ENCODE measurements around the gene LRP4. TPM values are rescaled to one million over a fixed set of nuclear protein-coding genes. Genes with fewer than 3 reads are reported as not detected.

Gene LRP4
- total RNA-seq, 6 experiments from 2014 or later, result 0.43 to 1.2 (median 0.84) TPM

DNA sequence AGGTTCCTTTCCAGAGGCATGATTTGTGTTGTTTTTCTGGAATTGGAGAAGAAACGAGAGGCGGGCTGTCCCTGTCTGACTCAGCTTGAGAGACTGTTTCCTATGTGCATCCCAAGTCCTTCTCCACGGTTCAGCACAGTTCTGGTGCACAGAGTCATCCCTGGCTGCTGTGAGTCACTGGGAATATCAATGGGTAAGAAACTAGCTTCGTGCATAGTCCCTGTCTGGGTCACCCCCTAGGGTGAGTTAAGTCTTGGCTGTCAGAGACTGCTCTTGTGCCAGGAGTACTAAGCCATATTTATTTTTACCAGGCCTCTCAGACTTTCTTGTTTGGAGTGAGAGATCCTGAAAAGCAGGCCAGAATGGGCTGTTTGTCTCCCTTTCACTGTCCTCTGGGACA is 2.4 kb upstream of the LRP4 start:
- Histone ChIP-seq H3K4me1 (peaks cover 0 to 13% (median 0%) of the 10 kb centered on the region in 4 donors), H3K27ac (no peak overlapping the region), H3K9me3 (no peaks in the 10 kb centered on the region), H3K4me3 (no peak overlapping the region), H3K36me3 (no peaks in the 10 kb centered on the region), H3K27me3 (peaks cover 0 to 8% of the 10 kb centered on the region in 2 donors)
- intact Hi-C loops (cut with DNase I), result no loop called here
- 40% methylated on average over 1 of the region's 4 CpGs for WGBS (ENCODE audit: insufficient coverage, low coverage, low lambda C conversion rate, missing lambda C conversion rate)
- TF ChIP-seq, protein P1, sequence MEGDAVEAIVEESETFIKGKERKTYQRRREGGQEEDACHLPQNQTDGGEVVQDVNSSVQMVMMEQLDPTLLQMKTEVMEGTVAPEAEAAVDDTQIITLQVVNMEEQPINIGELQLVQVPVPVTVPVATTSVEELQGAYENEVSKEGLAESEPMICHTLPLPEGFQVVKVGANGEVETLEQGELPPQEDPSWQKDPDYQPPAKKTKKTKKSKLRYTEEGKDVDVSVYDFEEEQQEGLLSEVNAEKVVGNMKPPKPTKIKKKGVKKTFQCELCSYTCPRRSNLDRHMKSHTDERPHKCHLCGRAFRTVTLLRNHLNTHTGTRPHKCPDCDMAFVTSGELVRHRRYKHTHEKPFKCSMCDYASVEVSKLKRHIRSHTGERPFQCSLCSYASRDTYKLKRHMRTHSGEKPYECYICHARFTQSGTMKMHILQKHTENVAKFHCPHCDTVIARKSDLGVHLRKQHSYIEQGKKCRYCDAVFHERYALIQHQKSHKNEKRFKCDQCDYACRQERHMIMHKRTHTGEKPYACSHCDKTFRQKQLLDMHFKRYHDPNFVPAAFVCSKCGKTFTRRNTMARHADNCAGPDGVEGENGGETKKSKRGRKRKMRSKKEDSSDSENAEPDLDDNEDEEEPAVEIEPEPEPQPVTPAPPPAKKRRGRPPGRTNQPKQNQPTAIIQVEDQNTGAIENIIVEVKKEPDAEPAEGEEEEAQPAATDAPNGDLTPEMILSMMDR (IDR thresholded peaks at IDR 0.05), result no peak
- TF ChIP-seq POLR2A (IDR thresholded peaks at IDR 0.05), result no peak
- ATAC-seq, result peak in 1 of 4 donors; percentile 31
- DNase-seq, result no peak

DNA sequence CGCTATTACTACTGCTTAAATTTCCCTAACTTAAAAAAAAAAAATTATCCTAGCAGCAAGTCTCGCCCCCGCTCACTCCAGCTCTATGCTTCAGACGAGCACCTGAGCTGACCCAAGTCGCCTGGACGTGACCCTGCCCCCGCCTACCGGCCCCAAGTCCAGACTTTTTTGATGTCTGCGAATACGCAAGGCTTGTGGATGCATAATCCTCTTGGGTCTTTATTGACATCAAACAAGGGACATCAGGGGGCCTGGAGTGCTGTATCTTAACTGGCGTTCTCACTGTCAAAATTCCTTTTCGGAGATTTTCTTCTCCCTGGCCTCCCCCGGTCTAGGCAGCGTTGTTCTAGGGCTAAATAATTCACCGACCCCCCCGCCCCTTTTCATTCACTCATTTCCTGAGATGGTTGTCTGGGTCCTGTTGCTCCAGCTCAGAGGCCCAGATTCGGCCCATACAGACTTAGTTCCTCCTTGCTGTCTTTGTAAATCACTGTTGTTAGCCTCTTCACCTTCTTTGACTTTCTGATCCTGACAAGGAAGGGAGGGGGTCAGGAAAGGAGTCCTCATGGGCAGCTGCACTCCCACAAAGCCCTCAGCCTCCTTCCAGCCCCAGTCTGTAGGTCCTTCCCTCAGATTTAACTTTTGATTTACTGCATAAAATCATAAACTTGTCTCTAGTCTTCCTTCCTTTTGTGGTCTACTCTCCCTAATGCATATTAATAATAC is 601 bp upstream of the LRP4 start:
- ATAC-seq, result no peak
- H3K4me1 ChIP-seq, result peaks cover 0 to 13% (median 0%) of the 10 kb centered on the region in 4 donors
- DNase-seq, result no peak
- WGBS (ENCODE audit: insufficient coverage, low coverage, low lambda C conversion rate, missing lambda C conversion rate), result 33% methylated on average over 14 of the region's 17 CpGs
- no peak overlapping the region for H3K27ac ChIP-seq
- H3K9me3 ChIP-seq, result no peaks in the 10 kb centered on the region
- no peak for TF ChIP-seq POLR2A (IDR thresholded peaks at IDR 0.05)
- TF ChIP-seq, protein P1 (IDR thresholded peaks at IDR 0.05), result no peak
- peaks cover 0 to 8% of the 10 kb centered on the region in 2 donors for H3K27me3 ChIP-seq
- H3K36me3 ChIP-seq, result no peaks in the 10 kb centered on the region
- intact Hi-C loops (cut with DNase I), result no loop called here
- peak overlapping the region in 1 of 3 donors; percentile 57 for H3K4me3 ChIP-seq

DNA sequence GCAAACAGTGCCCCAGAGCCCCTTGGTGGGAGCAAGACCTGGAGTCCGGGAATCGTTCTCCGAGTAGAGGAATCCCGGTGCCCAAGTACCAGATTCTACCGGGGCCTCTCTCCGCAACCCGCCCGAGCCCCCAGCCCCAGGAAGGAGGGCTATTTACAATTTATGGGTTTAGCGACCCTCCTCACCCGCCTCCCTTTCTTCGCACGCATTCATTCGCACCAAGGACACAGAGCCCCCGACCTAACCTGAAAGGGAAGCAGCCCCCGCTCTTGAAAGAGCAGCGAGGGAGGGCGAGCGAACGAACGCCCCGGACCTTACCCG is 628 bp downstream of the LRP4 start:
- intact Hi-C loops (cut with DNase I), result no loop called here
- Histone ChIP-seq H3K4me3 (peak overlapping the region; percentile 30 to 57 (median 44)), H3K27ac (no peak overlapping the region), H3K27me3 (peaks cover 0 to 8% of the 10 kb centered on the region in 2 donors), H3K9me3 (no peaks in the 10 kb centered on the region), H3K36me3 (no peaks in the 10 kb centered on the region), H3K4me1 (peaks cover 0 to 13% (median 0%) of the 10 kb centered on the region in 4 donors)
- DNase-seq, result no peak
- no peak for ATAC-seq
- WGBS (ENCODE audit: insufficient coverage, low coverage, low lambda C conversion rate, missing lambda C conversion rate), result 5% methylated on average over 4 of the region's 22 CpGs
- TF ChIP-seq, protein P1 (IDR thresholded peaks at IDR 0.05), result no peak
- TF ChIP-seq POLR2A (IDR thresholded peaks at IDR 0.05), result no peak

DNA sequence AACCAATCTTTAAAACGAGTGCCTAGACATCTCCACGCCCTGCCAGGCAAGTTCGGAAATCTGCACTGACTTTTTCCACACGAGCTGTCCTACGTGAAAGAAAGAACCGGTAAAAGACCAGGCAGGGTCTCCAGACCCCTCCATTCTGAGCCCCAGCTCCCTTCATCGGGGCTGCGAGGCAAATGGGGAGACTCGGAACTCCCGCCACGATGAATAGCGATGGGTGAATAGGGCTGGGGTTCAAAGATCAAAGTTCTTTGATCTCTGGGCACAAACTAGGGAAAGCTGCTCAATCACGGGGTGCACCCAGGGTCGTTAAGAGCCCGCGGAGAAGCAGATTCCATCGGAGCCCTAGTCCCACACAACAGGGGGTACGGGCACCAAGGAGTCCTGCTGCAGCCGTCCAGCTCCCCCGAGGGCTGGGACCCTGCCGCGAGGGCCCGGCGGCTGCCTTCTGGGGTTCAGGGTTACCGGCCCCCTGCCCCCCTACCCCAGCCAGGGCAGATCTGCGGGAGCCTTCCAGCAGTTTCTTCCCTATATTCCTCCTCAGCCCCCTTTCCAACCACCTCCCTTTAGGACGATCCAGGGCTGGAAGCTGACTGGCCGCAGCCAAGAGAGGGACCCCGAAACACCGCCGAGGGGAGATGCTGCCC is 1.1 kb downstream of the LRP4 start:
- H3K9me3 ChIP-seq, result no peaks in the 10 kb centered on the region
- TF ChIP-seq, protein P1 (IDR thresholded peaks at IDR 0.05), result no peak
- TF ChIP-seq POLR2A (IDR thresholded peaks at IDR 0.05), result no peak
- no peaks in the 10 kb centered on the region for H3K36me3 ChIP-seq
- peak overlapping the region; percentile 12 to 57 (median 44) for H3K4me3 ChIP-seq
- DNase-seq, result no peak
- intact Hi-C loops (cut with DNase I), result no loop called here
- H3K4me1 ChIP-seq, result peaks cover 0 to 13% (median 0%) of the 10 kb centered on the region in 4 donors
- peak overlapping the region in 1 of 3 donors; percentile 1 for H3K27ac ChIP-seq
- WGBS (ENCODE audit: insufficient coverage, low coverage, low lambda C conversion rate, missing lambda C conversion rate), result under 1% methylated on average over 17 of the region's 31 CpGs
- peak; percentile 33 to 70 (median 57) for ATAC-seq
- H3K27me3 ChIP-seq, result peaks cover 0 to 8% of the 10 kb centered on the region in 2 donors
